GM21390 (cell line): ENCODE data around the gene WDR53.
"Not testable (repeated sequence)": the region's sequence is repeated elsewhere in the genome, so short reads cannot be mapped to it uniquely, and the experiment has no call there.

Experiments
- ATAC-seq: cut with Tn5 transposase; IDR thresholded peaks from one replicate; pipeline ENCODE4 v1.9.1; 2021; ENCODE audit not compliant: unreplicated experiment

Gene WDR53

DNA sequence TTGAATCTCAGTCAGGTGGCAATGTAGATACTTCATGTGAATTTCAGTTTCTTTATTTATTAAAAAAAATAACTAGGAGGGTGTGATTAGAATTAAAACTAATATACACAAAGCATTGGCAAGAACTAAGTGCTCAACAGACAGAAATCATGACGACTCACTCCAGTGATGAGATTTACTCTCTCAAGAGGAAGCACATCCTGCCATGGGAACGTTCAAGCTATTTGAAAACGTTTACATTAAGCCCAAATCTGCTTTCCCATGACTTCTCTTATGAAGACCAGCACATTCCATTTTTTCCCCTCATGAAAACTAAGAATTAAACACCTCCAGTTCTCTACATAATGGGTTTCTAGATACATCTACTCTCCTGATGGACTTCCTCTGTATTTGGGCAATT lies 8.5 kb downstream of the WDR53 start:
- ATAC-seq: no peak

DNA sequence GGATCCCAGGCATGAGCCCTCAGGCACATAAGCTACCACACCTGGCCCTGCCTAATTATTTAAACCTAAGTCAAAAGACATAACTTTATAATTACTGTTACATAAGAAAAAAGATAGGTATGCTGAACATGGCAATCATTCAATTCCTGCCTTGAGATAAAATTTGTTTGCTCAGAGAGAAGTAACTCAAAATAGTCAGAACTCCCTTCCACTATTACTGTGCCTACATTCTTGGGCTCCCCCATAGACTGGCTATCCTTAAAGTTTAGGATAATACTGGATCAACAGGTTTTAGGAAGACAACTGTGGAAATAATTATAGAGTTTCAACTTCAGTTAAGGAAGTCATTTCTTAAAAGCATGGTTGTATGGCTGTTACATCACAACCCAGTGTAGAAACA lies 9.9 kb downstream of the WDR53 start:
- no peak for ATAC-seq

DNA sequence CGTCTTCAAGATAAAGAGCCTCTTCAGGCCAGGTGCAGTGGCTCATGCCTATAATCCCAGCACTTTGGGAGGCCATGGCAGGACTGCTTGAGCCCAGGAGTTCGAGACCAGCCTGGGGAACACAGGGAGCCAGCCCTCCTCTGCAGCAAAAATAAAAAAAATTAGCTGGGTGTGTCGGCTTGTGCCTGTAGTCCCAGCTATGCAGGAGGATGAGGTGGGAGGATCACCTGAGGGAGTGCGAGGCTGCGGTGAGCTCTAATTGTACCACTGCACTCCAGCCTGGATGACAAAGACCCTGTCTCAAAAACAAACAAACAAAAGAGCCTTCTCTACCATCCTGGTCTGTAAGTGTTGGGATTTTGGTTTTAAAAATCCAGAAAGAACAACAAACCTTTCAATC lies 11.1 kb downstream of the WDR53 start:
- ATAC-seq: no peak

DNA sequence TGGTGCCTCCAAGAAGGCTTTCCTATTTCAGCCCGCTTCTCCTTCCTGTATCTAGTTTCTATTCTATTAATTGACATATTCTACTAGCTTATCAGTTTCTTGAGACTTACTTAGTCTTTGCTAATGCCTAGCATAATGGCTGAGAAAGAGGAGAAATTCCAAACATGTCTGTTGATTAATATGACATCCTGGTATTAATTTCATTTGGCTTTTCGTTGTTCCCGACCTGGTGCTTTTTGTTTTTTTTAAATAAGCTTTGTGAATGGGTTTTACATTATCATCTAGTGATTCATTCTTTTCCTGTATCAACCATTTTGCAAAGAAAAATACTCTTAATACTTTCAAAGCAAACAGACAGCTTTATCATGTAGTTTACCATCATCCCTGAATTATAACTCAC lies 13.1 kb downstream of the WDR53 start:
- no peak for ATAC-seq

DNA sequence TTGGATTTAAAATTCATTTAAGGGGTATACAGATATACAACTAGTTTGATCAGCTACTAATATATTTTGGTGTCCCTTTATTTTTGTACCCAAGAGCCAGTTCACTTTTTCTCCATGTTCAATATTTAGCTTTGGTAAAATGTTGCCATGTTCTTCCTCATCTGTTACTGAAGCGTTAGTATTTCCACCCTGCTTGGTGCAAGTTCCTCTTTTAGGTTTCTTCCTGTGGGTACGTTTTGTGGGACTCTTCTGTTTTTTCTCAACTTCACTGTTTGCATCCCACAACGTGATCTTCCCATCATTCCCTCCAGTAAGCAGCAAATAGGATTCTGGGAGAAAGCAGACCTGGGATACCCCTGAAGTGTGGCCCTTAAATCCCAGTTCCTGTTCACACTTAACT lies 14.1 kb downstream of the WDR53 start:
- ATAC-seq: no peak

DNA sequence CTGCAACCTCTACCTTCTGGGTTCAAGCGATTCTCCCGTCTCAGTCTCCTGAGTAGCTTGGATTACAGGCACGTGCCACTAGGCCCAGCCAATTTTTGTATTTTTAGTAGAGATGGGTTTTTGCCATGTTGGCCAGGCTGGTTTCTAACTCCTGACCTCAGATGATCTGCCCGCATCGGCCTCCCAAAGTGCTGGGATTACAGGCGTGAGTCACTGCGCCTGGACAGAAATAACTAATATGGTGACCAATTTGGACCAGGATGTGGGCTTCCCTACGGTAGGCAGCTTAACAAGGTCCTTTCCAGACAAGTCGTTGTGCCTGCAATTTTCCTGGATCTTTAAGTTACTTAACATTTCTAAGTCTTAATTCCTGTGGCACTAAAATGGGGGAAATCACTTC lies 14.8 kb downstream of the WDR53 start:
- ATAC-seq: no peak

DNA sequence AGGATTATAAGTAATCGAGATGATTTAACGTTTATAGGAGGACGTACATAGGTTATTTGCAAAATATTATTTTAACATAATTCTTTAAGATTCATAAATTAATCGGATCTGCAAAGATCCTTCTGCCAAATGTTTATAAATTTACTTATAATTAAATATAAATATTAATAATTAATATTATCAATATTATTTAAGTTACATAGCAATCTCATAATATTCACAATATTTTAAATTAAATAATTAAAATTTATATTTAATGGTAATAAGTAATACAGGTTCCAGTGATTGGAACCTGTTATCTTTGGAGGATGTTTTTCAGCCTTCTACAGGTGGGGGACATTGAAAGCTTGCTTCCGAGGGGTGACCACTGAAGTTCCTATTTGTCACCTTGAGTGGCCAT lies 16.1 kb downstream of the WDR53 start:
- no peak for ATAC-seq

DNA sequence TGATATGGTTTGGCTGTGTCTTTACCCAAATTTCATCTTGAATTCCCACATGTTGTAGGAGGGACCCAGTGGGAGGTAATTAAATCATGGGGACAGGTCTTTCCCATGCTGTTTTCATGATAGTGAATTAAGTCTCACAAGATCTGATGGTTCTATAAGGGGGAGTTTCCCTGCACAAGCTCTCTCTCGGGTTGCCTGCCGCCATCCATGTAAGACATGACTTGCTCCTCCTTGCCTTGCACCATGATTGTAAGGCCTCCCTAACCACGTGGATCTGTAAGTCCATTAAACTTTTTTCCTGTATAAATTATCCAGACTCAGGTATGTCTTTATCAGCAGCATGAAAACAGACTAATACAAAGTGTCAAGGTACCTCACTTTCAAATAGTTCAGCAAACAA lies 18.2 kb downstream of the WDR53 start:
- ATAC-seq: not testable (repeated sequence)

DNA sequence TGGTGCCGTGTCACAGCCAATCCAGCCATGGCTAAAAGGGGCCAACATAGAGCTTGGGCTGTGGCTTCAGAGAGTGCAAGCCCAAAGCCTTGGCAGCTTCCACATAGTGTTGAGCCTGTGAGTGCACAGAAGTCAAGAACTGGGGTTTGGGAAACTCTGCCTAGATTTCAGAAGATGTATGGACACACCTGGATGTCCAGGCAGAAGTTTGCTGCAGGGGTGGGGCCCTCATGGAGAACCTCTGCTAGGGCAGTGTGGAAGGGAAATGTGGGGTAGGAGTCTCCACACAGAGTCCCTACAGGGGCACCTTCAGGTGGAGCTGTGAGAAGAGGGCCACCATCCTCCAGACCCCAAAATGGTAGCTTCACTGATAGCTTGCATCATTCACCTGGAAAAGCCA lies 19.0 kb downstream of the WDR53 start:
- ATAC-seq: not testable (repeated sequence)

DNA sequence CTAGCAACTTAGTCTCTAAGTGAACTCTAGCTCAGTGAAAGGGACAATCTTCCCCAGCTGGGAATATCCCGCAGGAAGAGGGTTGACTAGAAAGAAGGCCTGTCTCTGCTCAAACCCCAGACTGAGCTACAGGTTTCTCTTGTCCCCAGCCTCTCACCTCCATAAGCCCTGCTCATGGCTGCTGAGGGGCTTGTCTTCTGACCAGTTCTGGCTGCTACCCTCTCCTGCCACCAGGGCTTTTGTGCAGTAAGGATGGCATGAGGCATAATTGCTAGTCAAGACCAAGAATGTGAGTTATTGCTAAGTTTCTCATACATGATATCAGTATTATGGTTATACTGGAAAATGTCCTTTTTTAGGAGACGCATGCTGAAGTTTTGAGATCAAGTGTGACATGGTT lies 21.3 kb downstream of the WDR53 start:
- ATAC-seq: no peak

DNA sequence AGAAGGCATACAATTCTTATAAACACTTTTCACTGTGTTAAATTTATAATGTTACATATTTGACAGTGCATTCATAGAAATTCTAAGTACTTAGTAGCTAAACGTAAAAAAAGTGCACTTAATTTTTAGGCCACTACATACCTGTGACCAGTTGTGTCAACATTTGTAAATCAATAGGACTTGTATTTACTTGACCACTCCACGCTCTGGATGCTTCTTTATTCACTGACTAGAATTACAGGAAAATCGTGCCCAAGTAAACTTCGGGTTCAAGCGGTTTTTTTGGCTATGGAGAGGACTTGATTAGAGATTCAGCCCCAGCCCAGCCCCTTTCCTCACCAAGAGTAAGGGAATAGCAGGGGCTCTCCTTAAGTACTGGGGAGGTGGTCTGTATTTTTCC lies 21.8 kb downstream of the WDR53 start:
- no peak for ATAC-seq

DNA sequence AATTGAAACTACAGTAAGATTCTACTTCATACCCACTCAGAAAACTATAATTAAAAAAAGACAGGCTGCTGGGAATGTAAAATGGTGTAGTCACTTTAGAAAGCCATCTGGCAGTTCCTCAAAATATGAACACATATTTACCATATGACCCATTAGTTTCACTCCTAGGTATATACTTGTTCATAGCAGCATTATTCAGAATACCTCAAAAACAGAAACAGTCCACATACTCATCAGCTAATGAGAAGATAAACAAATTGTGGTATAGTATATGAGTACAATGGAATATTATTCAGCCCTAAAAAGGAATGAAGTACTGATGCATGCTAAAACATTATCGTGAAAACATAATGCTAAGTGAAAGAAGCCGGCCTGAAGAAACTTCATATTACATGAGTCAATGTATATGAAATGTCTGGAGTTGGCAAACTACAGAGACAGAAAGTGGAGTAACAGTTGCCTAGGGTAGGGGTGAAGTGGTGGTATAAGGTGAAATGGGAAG lies 23.8 kb downstream of the WDR53 start:
- no peak for ATAC-seq

DNA sequence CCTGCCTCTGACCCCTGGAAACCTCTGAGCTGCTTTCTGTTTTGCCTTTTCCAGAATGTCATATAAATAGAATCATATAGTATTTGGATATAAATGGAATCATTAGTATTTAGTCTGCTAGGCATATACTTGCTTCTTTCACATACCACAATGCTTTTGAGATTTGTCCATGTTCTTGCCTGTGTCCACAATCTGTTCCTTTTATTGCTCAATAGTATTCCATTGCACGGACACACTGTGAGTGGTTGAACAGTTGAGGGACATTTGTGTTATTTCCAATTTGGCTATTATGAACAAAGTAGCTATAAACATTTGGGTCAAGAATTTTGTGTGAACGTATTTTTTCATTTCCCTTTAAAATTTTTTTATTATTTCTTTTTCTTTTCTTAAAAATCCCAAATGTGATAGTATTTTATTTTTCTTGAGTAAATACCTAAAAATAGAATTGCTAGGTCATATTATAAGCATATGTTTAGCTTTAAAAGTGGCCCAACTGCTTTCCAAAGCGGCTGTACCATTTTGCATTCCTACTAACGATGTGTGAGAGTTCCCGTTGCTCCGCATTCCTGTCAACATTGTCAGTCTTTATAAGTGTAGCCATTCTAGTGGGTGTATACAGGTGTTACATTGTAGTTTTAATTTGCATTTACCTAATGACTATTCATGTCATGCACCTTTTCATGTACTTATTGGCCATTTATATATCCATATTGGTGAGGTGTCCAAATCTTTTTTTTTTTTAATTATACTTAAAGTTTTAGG lies 26.5 kb downstream of the WDR53 start:
- ATAC-seq: no peak

DNA sequence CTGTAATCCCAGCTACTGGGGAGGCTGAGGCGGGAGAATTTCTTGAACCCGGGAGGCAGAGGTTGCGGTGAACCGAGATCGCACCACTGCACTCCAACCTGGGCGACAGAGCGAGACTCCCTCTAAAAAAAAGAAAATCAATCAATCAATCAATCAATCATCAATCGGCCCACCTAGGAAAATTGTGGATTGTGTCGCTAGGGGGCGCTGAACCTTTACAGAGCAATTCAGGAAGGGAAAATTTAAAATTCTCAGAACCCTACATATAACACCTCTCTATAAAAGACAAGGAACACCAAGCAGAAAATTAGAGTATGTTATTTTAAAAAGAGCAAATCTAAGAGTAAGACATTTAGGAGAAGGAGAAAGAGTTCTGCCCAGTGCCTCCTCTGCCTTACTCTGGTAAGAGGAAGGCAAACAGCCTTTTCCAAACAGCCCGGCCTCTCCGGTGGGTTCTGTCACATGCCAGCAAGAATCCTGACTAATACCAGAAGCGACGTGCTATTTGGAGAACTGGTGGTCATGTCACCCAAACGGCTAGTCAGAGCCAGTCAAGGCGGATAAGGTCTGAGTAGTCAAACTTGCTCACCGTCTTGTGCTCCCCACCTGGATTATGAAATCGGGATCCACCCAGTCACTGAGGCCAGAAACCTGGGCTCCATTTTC lies 30.9 kb downstream of the WDR53 start:
- no peak for ATAC-seq

DNA sequence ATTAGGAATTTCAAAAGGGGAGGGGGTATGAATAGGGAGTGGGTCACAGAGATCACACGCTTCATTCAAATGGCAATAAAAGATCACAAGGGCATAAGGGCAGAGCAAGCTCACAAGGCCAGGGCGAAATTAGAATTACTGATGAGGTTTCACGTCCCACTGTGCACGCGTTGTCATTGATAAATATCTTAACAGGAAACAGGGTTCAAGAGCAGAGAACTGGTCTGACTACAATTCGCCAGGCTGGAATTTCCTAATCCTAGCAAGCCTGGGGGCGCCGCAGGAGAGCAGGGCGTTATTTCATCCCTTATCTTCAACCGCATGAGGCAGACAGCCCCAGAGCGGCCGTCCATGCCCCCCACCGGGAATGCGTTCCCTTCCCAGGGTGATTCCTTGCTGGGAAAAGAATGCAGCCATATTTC lies 35.1 kb downstream of the WDR53 start:
- no peak for ATAC-seq

DNA sequence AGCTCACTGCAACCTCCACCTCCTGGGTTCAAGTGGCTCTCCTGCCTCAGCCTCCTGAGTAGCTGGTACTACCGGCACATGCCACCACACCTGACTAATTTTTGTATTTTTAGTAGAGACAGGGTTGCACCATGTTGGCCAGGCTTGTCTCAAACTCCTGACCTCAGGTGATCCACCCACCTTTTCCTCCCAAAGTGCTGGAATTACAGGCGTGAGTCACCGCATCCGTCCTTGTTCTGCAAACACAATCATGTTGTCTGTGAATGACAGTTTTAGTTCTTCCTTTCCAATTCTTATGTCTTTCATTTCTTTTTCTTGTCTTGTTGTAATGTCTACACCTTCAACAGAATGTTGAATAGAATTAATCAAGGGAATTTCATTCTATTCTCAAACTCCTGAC lies 36.9 kb downstream of the WDR53 start:
- ATAC-seq: no peak

DNA sequence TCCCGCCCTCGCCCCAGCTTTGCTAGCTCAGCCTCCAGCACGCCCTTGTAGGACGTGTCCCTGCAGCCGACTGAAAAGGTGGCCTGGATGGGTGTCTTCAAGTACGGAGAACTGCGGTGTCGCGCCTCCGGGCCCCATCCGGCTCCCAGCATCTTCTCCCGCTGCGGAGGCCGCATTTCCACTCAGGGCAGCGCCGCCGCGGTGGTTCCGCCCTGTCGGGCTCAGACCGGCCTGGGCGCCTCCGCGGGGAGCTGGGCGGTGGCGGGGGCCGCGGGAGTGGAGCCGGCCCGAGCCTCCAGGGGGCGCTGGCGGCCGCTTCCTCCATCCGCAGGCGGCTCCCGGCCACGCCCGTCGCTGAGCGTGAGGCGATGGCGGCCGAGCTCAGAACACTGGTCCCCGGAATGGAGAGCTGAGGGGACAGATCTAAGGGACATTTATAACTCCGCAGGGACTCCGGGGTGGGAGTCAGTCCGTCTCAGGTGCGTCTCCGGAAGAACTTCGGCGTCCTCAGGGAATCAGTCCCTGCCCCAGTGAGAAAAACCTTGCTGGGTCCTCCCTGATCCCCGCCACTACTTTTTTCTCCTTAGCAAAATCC lies 39.6 kb downstream of the WDR53 start:
- ATAC-seq: peak; percentile 80

DNA sequence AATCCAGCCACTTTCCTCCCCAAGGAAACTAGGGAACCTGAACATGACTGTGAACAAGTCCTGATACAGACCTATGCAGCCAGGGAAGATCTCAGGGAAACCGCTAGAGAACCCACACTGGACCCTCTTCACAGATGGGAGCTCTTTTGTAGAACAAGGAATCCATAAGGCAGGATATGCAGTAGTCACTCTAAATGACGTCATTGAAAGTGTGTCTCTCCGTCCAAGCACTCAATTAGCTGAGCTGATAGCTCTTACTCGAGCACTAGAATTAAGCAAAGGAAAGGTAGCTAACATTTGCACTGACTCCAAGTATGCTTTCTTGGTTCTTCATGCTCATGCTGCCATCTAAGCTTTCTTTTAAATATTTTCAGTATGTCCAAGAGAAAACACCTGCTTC lies 43.2 kb downstream of the WDR53 start:
- ATAC-seq: no peak

DNA sequence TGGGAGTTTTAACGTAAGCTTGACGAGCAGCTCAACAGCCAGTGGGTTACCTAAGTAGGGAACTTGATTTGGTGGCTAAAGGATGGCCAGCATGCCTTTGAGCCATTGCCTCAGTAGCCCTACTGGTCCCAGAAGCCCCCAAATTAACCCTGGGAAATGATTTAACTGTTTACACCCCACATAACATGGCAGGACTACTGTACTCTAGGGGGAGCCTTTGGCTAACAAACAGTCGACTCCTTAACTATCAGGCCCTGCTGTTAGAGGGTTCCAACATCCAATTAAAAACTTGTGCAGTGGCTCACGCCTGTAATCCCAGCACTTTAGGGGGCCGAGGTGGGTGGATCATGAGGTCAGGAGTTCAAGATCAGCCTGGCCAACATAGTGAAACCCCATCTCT lies 43.8 kb downstream of the WDR53 start:
- ATAC-seq: no peak

DNA sequence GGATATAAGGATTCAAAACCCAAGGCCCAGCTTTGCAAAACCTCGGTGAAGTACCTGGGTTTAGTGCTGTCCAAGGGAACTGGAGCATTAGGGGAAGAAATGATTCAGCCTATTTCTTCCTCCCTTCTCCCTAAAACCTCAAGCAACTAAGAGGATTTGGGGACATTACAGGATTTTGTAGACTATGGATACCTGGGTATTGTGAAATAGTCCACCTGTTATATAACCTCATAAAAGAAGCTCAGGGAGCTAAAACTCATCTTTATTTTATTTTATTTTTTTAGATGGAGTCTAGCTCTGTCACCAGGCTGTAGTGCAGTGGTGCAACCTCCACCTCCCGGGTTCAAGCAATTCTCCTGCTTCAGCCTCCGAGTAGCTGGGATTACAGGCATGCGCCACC lies 44.5 kb downstream of the WDR53 start:
- no peak for ATAC-seq

DNA sequence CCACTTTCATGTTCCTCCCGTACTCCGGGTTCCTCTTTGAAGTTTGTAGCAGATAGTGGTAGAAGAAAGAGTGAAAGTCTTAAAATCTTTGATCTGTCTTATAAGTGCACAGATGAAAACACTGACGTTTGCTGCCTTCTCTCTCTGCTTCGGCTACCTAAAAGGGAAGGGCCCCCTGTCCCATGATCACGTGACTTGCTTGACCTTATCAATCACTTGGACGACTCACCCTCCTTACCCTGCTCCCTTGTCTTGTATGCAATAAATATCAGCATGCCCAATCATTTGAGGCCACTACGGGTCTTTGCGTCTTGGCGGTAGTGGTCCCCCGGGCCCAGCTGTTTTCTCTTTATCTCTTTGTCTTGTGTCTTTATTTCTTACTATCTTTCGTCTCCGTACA lies 47.1 kb downstream of the WDR53 start:
- not testable (repeated sequence) for ATAC-seq

DNA sequence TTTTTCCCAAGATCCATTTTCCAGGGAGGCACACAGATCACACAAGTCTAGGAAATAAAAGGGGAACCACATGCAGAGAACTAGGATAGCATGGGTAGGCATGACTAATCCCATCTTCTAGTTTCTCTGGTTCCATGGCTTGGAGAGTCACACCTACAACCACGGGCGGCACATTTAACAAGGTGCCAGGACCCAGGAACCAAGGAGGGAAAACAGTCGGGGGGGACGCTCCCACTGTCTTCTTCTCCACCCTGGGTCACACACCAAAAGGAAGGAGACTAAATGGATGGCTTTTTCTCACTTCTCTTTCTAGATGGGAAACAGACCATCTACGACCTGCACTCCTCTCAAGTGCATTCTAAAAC lies 48.7 kb downstream of the WDR53 start:
- no peak for ATAC-seq
